Measurements from ENCODE around the gene C2orf80.

Gene C2orf80

DNA sequence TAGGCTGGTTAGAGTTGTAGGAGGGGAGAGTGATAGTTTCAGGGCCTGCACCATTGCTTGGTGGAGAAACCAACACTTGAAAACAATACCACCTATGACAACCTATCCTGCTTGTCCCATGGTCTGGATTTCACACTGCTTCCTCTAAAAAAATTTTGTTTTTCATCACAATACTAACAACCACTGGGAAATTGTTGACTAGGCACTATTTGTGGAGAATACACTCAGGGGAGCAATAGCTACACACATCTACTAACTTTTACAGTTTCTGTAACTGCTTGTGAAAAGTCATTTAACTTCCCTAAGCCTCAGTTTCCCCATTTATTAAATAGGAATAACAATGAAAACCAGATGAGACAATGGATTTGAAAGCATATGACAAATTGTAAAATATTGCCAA lies 39.7 kb downstream of the C2orf80 start:
- H3K9me2 ChIP-seq (ENCODE audit: low read depth, low read length): no peaks in the 10 kb centered on the region
- H3K36me3 ChIP-seq (ENCODE audit: insufficient read depth, low read length): no peaks in the 10 kb centered on the region
- no peak overlapping the region for H3K27ac ChIP-seq (ENCODE audit: low read depth, low read length, poor library complexity, severe bottlenecking)
- TF ChIP-seq EZH2 (IDR thresholded peaks at IDR 0.05; ENCODE audit: borderline replicate concordance, low read length) (no peak), CTCF (IDR thresholded peaks at IDR 0.05; ENCODE audit: low read length) (no peak)
- no peaks in the 10 kb centered on the region for H3K4me1 ChIP-seq (ENCODE audit: insufficient read depth, low read length, severe bottlenecking)
- H3K79me2 ChIP-seq (ENCODE audit: insufficient read depth, low read length): no peaks in the 10 kb centered on the region
- H4K20me1 ChIP-seq (ENCODE audit: insufficient read depth, low read length): no peaks in the 10 kb centered on the region
- H3F3A ChIP-seq (ENCODE audit: insufficient read depth, low read length): no peaks in the 10 kb centered on the region
- H3K4me2 ChIP-seq (ENCODE audit: low read length): no peak overlapping the region
- H3K4me3 ChIP-seq (ENCODE audit: low read depth, low read length, poor library complexity, severe bottlenecking): no peak overlapping the region
- no peaks in the 10 kb centered on the region; the same call in 1 of the 2 replicates for H3K27me3 ChIP-seq (ENCODE audit: insufficient read depth, low read length)
- H3K9ac ChIP-seq (ENCODE audit: low read length): no peak overlapping the region
- no peaks in the 10 kb centered on the region for H3K9me3 ChIP-seq (ENCODE audit: low read length)
- H2AFZ ChIP-seq (ENCODE audit: low read length): no peak overlapping the region

DNA sequence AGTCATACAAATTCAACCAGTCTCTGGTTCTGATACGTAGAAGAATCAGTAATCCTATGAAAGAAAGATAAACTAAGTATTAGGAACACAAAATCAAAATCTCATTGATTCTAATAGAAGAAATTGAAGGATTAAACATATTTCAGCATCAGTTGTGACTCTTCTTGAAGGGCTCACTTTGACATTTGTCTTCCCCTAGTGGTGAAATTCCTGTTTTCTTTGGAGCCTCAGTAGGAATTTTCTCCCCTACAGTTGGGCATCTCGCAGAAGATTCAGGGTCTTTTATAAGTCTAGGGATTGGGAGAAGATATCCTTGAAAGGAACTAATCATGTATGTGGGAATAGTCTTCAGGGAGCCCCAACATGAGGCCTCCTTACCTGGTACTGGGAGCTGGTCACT lies 41.0 kb downstream of the C2orf80 start:
- no peak overlapping the region for H3K4me2 ChIP-seq (ENCODE audit: low read length)
- TF ChIP-seq EZH2 (IDR thresholded peaks at IDR 0.05; ENCODE audit: borderline replicate concordance, low read length) (no peak), CTCF (IDR thresholded peaks at IDR 0.05; ENCODE audit: low read length) (no peak)
- no peak overlapping the region for H3K9ac ChIP-seq (ENCODE audit: low read length)
- H3K4me3 ChIP-seq (ENCODE audit: low read depth, low read length, poor library complexity, severe bottlenecking): no peak overlapping the region
- no peaks in the 10 kb centered on the region for H3K9me3 ChIP-seq (ENCODE audit: low read length)
- H4K20me1 ChIP-seq (ENCODE audit: insufficient read depth, low read length): no peaks in the 10 kb centered on the region
- H3K9me2 ChIP-seq (ENCODE audit: low read depth, low read length): no peaks in the 10 kb centered on the region
- H3F3A ChIP-seq (ENCODE audit: insufficient read depth, low read length): no peaks in the 10 kb centered on the region
- no peak overlapping the region for H3K27ac ChIP-seq (ENCODE audit: low read depth, low read length, poor library complexity, severe bottlenecking)
- no peaks in the 10 kb centered on the region for H3K4me1 ChIP-seq (ENCODE audit: insufficient read depth, low read length, severe bottlenecking)
- H2AFZ ChIP-seq (ENCODE audit: low read length): no peak overlapping the region
- H3K36me3 ChIP-seq (ENCODE audit: insufficient read depth, low read length): no peaks in the 10 kb centered on the region
- no peaks in the 10 kb centered on the region; the same call in 1 of the 2 replicates for H3K27me3 ChIP-seq (ENCODE audit: insufficient read depth, low read length)
- H3K79me2 ChIP-seq (ENCODE audit: insufficient read depth, low read length): no peaks in the 10 kb centered on the region

DNA sequence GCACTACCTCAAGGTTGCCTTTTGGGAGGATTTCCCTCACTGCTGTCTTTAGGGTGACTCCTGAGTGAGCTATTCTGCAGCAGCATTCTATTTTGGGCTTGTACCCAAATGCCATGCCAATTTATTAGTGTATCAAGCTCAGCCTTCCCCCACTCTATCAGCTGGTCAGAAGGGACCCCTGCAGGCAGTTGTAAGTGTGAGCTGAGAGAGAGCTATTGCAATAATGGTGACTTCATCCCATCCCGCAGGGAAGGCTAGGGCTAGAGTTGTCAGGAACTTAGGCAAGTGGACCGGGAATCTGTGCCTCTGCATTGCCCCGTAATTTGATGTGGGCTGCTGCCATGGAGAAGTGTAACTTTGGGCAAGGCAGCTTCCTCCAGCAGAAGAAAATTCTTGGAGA lies 42.1 kb downstream of the C2orf80 start:
- Histone ChIP-seq H3K36me3 (ENCODE audit: insufficient read depth, low read length) (no peaks in the 10 kb centered on the region), H3K79me2 (ENCODE audit: insufficient read depth, low read length) (no peaks in the 10 kb centered on the region), H3K9me2 (ENCODE audit: low read depth, low read length) (no peaks in the 10 kb centered on the region), H4K20me1 (ENCODE audit: insufficient read depth, low read length) (no peaks in the 10 kb centered on the region), H2AFZ (ENCODE audit: low read length) (no peak overlapping the region), H3K27ac (ENCODE audit: low read depth, low read length, poor library complexity, severe bottlenecking) (no peak overlapping the region), H3K9ac (ENCODE audit: low read length) (no peak overlapping the region), H3K4me1 (ENCODE audit: insufficient read depth, low read length, severe bottlenecking) (no peaks in the 10 kb centered on the region), H3K4me2 (ENCODE audit: low read length) (no peak overlapping the region), H3K9me3 (ENCODE audit: low read length) (no peaks in the 10 kb centered on the region), H3K4me3 (ENCODE audit: low read depth, low read length, poor library complexity, severe bottlenecking) (no peak overlapping the region), H3F3A (ENCODE audit: insufficient read depth, low read length) (no peaks in the 10 kb centered on the region), H3K27me3 (ENCODE audit: insufficient read depth, low read length) (no peaks in the 10 kb centered on the region; the same call in 1 of the 2 replicates)
- TF ChIP-seq EZH2 (IDR thresholded peaks at IDR 0.05; ENCODE audit: borderline replicate concordance, low read length) (no peak), CTCF (IDR thresholded peaks at IDR 0.05; ENCODE audit: low read length) (no peak)

All from OCI-LY1 (cell line).